ENCODE measurements around the gene SAMMSON. TPM values are rescaled to one million over a fixed set of nuclear protein-coding genes. Genes with fewer than 3 reads are reported as not detected.

SAMMSON gene
- total and polyA plus RNA-seq, 2 donors (not counting 1 experiment from before 2014, with no cell fraction given), result under 0.01 TPM; not detected in 1

- Histone ChIP-seq H3K27ac (ENCODE audit: insufficient read depth, low read length) (no peak overlapping the region), H3K27me3 (ENCODE audit: control insufficient read depth, insufficient read depth, low read length) (no peaks in the 10 kb centered on the region), H2AFZ (ENCODE audit: low read length) (no peak overlapping the region), H4K20me1 (ENCODE audit: control insufficient read depth, extremely low read depth, insufficient read depth, low read length) (no peaks in the 10 kb centered on the region), H3K4me1 (ENCODE audit: control insufficient read depth, extremely low read depth, insufficient read depth, low read length) (no peaks in the 10 kb centered on the region), H3K4me2 (ENCODE audit: extremely low read depth, insufficient read depth, low read length) (no peak overlapping the region), H3K9ac (ENCODE audit: insufficient read depth, low read length) (no peak overlapping the region), H3K79me2 (ENCODE audit: control insufficient read depth, insufficient read depth, low read length) (no peaks in the 10 kb centered on the region), H3K9me3 (ENCODE audit: control insufficient read depth, insufficient read depth, low read depth, low read length) (no peaks in the 10 kb centered on the region), H3K36me3 (ENCODE audit: control insufficient read depth, insufficient read depth, low read length) (no peaks in the 10 kb centered on the region), H3K4me3 (replicated peaks in 1 of 4; ENCODE audit: control extremely low read depth in 1 of 4, insufficient read depth in 1 of 4, low read depth in 3 of 4, low read length in 4 of 4) (no peak overlapping the region)
- DNase-seq (ENCODE audit: low read depth in 2 of 2), result no peak
- TF ChIP-seq EZH2 (IDR thresholded peaks at IDR 0.05; ENCODE audit: low read length, missing control alignments) (no peak), CTCF (conservative IDR thresholded peaks at IDR 0.05 in 1 of 2, IDR thresholded peaks at IDR 0.05 in 1 of 2; ENCODE audit: low read depth in 1 of 2, low read length in 2 of 2) (no peak)
These were observed 56.5 kb downstream of the SAMMSON start for GRCh38 chr3:70056081-70056480.

- TF ChIP-seq EZH2 (IDR thresholded peaks at IDR 0.05; ENCODE audit: low read length, missing control alignments) (no peak), CTCF (conservative IDR thresholded peaks at IDR 0.05 in 1 of 2, IDR thresholded peaks at IDR 0.05 in 1 of 2; ENCODE audit: low read depth in 1 of 2, low read length in 2 of 2) (no peak)
These were observed 57.9 kb downstream of the SAMMSON start for GRCh38 chr3:70057426-70057825.

GRCh38 chr3:70061096-70061495, 61.6 kb downstream of the SAMMSON start:
- H3K27me3 ChIP-seq (ENCODE audit: control insufficient read depth, insufficient read depth, low read length), result no peaks in the 10 kb centered on the region
- H3K9ac ChIP-seq (ENCODE audit: insufficient read depth, low read length), result no peak overlapping the region
- no peaks in the 10 kb centered on the region for H3K36me3 ChIP-seq (ENCODE audit: control insufficient read depth, insufficient read depth, low read length)
- no peak overlapping the region for H3K27ac ChIP-seq (ENCODE audit: insufficient read depth, low read length)
- H3K4me2 ChIP-seq (ENCODE audit: extremely low read depth, insufficient read depth, low read length), result no peak overlapping the region
- H3K79me2 ChIP-seq (ENCODE audit: control insufficient read depth, insufficient read depth, low read length), result no peaks in the 10 kb centered on the region
- TF ChIP-seq EZH2 (IDR thresholded peaks at IDR 0.05; ENCODE audit: low read length, missing control alignments) (no peak), CTCF (conservative IDR thresholded peaks at IDR 0.05 in 1 of 2, IDR thresholded peaks at IDR 0.05 in 1 of 2; ENCODE audit: low read depth in 1 of 2, low read length in 2 of 2) (no peak)
- H2AFZ ChIP-seq (ENCODE audit: low read length), result no peak overlapping the region
- H3K9me3 ChIP-seq (ENCODE audit: control insufficient read depth, insufficient read depth, low read depth, low read length), result no peaks in the 10 kb centered on the region
- no peaks in the 10 kb centered on the region for H3K4me1 ChIP-seq (ENCODE audit: control insufficient read depth, extremely low read depth, insufficient read depth, low read length)
- DNase-seq (ENCODE audit: low read depth in 2 of 2), result peak; percentile 9 to 43
- no peak overlapping the region for H3K4me3 ChIP-seq (replicated peaks in 1 of 4; ENCODE audit: control extremely low read depth in 1 of 4, insufficient read depth in 1 of 4, low read depth in 3 of 4, low read length in 4 of 4)
- H4K20me1 ChIP-seq (ENCODE audit: control insufficient read depth, extremely low read depth, insufficient read depth, low read length), result no peaks in the 10 kb centered on the region

More at GRCh38 chr3:70057426-70057825, 57.9 kb downstream of the SAMMSON start:
- Histone ChIP-seq H3K79me2 (ENCODE audit: control insufficient read depth, insufficient read depth, low read length) (no peaks in the 10 kb centered on the region), H4K20me1 (ENCODE audit: control insufficient read depth, extremely low read depth, insufficient read depth, low read length) (no peaks in the 10 kb centered on the region), H3K36me3 (ENCODE audit: control insufficient read depth, insufficient read depth, low read length) (no peaks in the 10 kb centered on the region), H3K27ac (ENCODE audit: insufficient read depth, low read length) (no peak overlapping the region), H2AFZ (ENCODE audit: low read length) (no peak overlapping the region), H3K4me2 (ENCODE audit: extremely low read depth, insufficient read depth, low read length) (no peak overlapping the region), H3K9ac (ENCODE audit: insufficient read depth, low read length) (no peak overlapping the region), H3K27me3 (ENCODE audit: control insufficient read depth, insufficient read depth, low read length) (no peaks in the 10 kb centered on the region), H3K4me3 (replicated peaks in 1 of 4; ENCODE audit: control extremely low read depth in 1 of 4, insufficient read depth in 1 of 4, low read depth in 3 of 4, low read length in 4 of 4) (no peak overlapping the region), H3K4me1 (ENCODE audit: control insufficient read depth, extremely low read depth, insufficient read depth, low read length) (no peaks in the 10 kb centered on the region), H3K9me3 (ENCODE audit: control insufficient read depth, insufficient read depth, low read depth, low read length) (no peaks in the 10 kb centered on the region)
- DNase-seq (ENCODE audit: low read depth in 2 of 2), result no peak

Data from fibroblast of lung (primary cell).